GM12878 (cell line): ENCODE results near the gene NFKBIA. TPM values are rescaled to one million over a fixed set of nuclear protein-coding genes. Genes with fewer than 3 reads are reported as not detected.

Experiments
- ATAC-seq: fragments of 200-7000 bp; cut with Tn5 transposase; 3 replicates; pipeline ENCODE4 v1.9.1; 2020; ENCODE audit warnings: mild to moderate bottlenecking, moderate library complexity
- BruUV-seq: library from RNA; stranded (reverse); fragments of 400-500 nt; replicated peaks from 2 replicates; lab custom pipeline; 2021; lab: Mats Ljungman, UMichigan
- CTCF ChIA-PET: fragments of 300-600 bp; sonication (Branson Sonifier 250); formaldehyde crosslinking; extraction: SDS; loops from one replicate; lab custom pipeline; 2021; ENCODE audit warnings: inconsistent platforms; lab: Yijun Ruan, JAX
- POLR2A ChIA-PET: fragments of 350-600 bp; formaldehyde crosslinking; extraction: SDS; loops from one replicate; lab custom pipeline; 2021; ENCODE audit warnings: inconsistent platforms; lab: Charles Lee
- RAD21 ChIA-PET: fragments of 300-600 bp; sonication (Branson Sonifier 250); formaldehyde crosslinking; loops from one replicate; lab custom pipeline; 2023; ENCODE audit warnings: antibody characterized with exemption; ENCODE audit not compliant: unreplicated experiment; lab: Charles Lee
- SMC1A ChIA-PET: fragments of 300-600 bp; sonication (Branson Sonifier 250); formaldehyde crosslinking; loops from one replicate; lab custom pipeline; 2023; ENCODE audit not compliant: unreplicated experiment, uncharacterized antibody; lab: Charles Lee
- DNase-seq: peaks from one replicate; pipeline ENCODE4 v3.0.0-alpha.2; 2011; ENCODE audit warnings: low read depth, low spot score
- FAIRE-seq: peaks from 3 replicates; lab custom pipeline; 2011; peaks lifted over from hg19 to GRCh38; lab: Jason Lieb, UNC
- H2AFZ ChIP-seq: 2 replicates; pipeline ENCODE4 v1.6.0; 2011; ENCODE audit warnings: low read depth, low read length, control low read depth; ENCODE audit not compliant: control insufficient read depth
- H3K27ac ChIP-seq: 2 replicates; pipeline ENCODE4 v1.5.1; 2011; ENCODE audit warnings: control low read depth; ENCODE audit not compliant: control insufficient read depth, insufficient read depth
- H3K27me3 ChIP-seq, 2 experiments: replicated peaks in 1 of 2; 2 replicates each; pipeline versions ENCODE4 v1.6.0 to v1.6.1; 2011; ENCODE audit warnings: low read length in 1 of 2; ENCODE audit not compliant: control insufficient read depth in 2 of 2, insufficient read depth in 2 of 2
- H3K36me3 ChIP-seq, 2 experiments: 2 replicates each; pipeline ENCODE4 v1.5.1; 2011; ENCODE audit warnings: low read length in 1 of 2; ENCODE audit not compliant: control insufficient read depth in 2 of 2, insufficient read depth in 2 of 2
- H3K4me1 ChIP-seq: 2 replicates; pipeline ENCODE4 v1.6.1; 2011; ENCODE audit warnings: mild to moderate bottlenecking, low read length, moderate library complexity, mixed read lengths; ENCODE audit not compliant: control insufficient read depth, insufficient read depth
- H3K4me2 ChIP-seq: 2 replicates; pipeline ENCODE4 v1.6.0; 2011; ENCODE audit warnings: control low read depth; ENCODE audit not compliant: control insufficient read depth, insufficient read depth
- H3K4me3 ChIP-seq: fragments of 200-600 bp; sonication (generic); 2 replicates; pipeline ENCODE4 v1.5.1; 2016
- H3K79me2 ChIP-seq: 2 replicates; pipeline ENCODE4 v1.6.0; 2011; ENCODE audit warnings: low read length; ENCODE audit not compliant: control insufficient read depth, insufficient read depth
- H3K9ac ChIP-seq: 2 replicates; pipeline ENCODE4 v1.8.0; 2011; ENCODE audit warnings: low read length, control low read depth, mixed read lengths; ENCODE audit not compliant: control insufficient read depth, insufficient read depth
- H3K9me3 ChIP-seq: replicated peaks from 3 replicates; pipeline ENCODE4 v1.5.1; 2011; ENCODE audit warnings: mild to moderate bottlenecking, low read length; ENCODE audit not compliant: control insufficient read depth, insufficient read depth
- H4K20me1 ChIP-seq: 2 replicates; pipeline ENCODE4 v1.6.0; 2011; ENCODE audit not compliant: control insufficient read depth, insufficient read depth
- CHD4 ChIP-seq: fragments of 200-600 bp; sonication (generic); IDR thresholded peaks from 2 replicates; pipeline ENCODE4 v1.6.1; 2016; ENCODE audit warnings: mild to moderate bottlenecking
- E4F1 ChIP-seq: fragments of 450-650 bp; IDR thresholded peaks from 2 replicates; pipeline ENCODE4 v1.6.1; 2018; ENCODE audit warnings: borderline replicate concordance, mild to moderate bottlenecking; ENCODE audit not compliant: partially characterized antibody
- EZH2 ChIP-seq: IDR thresholded peaks from 2 replicates; pipeline ENCODE4 v1.6.1; 2012; ENCODE audit warnings: low read depth, mild to moderate bottlenecking, control low read depth, inconsistent platforms, low read length, borderline replicate concordance; ENCODE audit not compliant: control insufficient read depth
- HCFC1 ChIP-seq: fragments of 150-350 bp; IDR thresholded peaks from 2 replicates; pipeline ENCODE4 v1.6.1; 2014; ENCODE audit warnings: low read length
- JUNB ChIP-seq: IDR thresholded peaks from 2 replicates; pipeline ENCODE4 v1.6.1; 2016; ENCODE audit warnings: antibody characterized with exemption, mild to moderate bottlenecking
- KDM1A ChIP-seq: fragments of 200-600 bp; sonication (generic); IDR thresholded peaks from 2 replicates; pipeline ENCODE4 v1.6.1; 2016; ENCODE audit warnings: borderline replicate concordance
- KLF5 ChIP-seq: fragments of 450-650 bp; IDR thresholded peaks from 2 replicates; pipeline ENCODE4 v1.6.1; 2014; ENCODE audit warnings: mild to moderate bottlenecking; ENCODE audit not compliant: partially characterized antibody
- MEF2A ChIP-seq: IDR thresholded peaks from 2 replicates; pipeline ENCODE4 v1.6.1; 2011; ENCODE audit warnings: low read depth, mild to moderate bottlenecking, low read length, moderate library complexity; ENCODE audit not compliant: insufficient read depth
- MTA2 ChIP-seq: fragments of 450-650 bp; IDR thresholded peaks from 2 replicates; pipeline ENCODE4 v1.6.1; 2016; ENCODE audit warnings: low read depth, mild to moderate bottlenecking, moderate library complexity
- NR2C1 ChIP-seq: fragments of 450-650 bp; IDR thresholded peaks from 2 replicates; pipeline ENCODE4 v1.6.1; 2017; ENCODE audit warnings: antibody characterized with exemption, mild to moderate bottlenecking, moderate library complexity
- PAX8 ChIP-seq: fragments of 450-650 bp; IDR thresholded peaks from 2 replicates; pipeline ENCODE4 v1.6.1; 2017; ENCODE audit warnings: mild to moderate bottlenecking, moderate library complexity
- PRDM15 ChIP-seq: fragments of 450-650 bp; formaldehyde crosslinking; IDR thresholded peaks from 2 replicates; pipeline ENCODE4 v1.4.0; 2020; ENCODE audit warnings: mild to moderate bottlenecking, moderate library complexity
- RAD21 ChIP-seq: IDR thresholded peaks from 2 replicates; pipeline ENCODE4 v1.6.1; 2011; ENCODE audit warnings: mild to moderate bottlenecking, low read depth, low read length, moderate library complexity; ENCODE audit not compliant: insufficient read depth
- ZNF274 ChIP-seq: IDR thresholded peaks from one replicate; pipeline ENCODE4 v1.8.0; 2011; ENCODE audit not compliant: insufficient read length, insufficient read depth
- ZNF687 ChIP-seq: fragments of 450-650 bp; IDR thresholded peaks from 2 replicates; pipeline ENCODE4 v1.6.1; 2017; ENCODE audit warnings: mild to moderate bottlenecking, moderate library complexity
- WGBS: methylation state at CpG from one replicate; pipeline ENCODE4 v1.1.6; 2016; ENCODE audit warnings: low lambda C conversion rate; ENCODE audit not compliant: insufficient replicate concordance, insufficient coverage; ENCODE audit errors: missing lambda C conversion rate; 5-methylcytosine and 5-hydroxymethylcytosine counted together
- in situ Hi-C: fragments of 300-500 bp; cut with MboI; formaldehyde crosslinking; loops from 9 replicates; pipeline ENCODE4 v1.14.3; 2018; ENCODE audit warnings: mixed read lengths
- intact Hi-C: fragments of 100-400 bp; cut with micrococcal nuclease; formaldehyde crosslinking; loops from one replicate; pipeline ENCODE4 v1.14.2; 2022; ENCODE audit not compliant: unreplicated experiment
- polyA plus RNA-seq, 11 experiments: library from polyadenylated mRNA; depleted of rRNA in 4 of 11; unstranded in 6 of 11; stranded (reverse) in 5 of 11; fragments of >200 nt; fragmentation: Nextera tagmentation in 4 of 11; fragmentation: Illumina TruSeq in 1 of 11; extraction: Ambion mirVana in 4 of 11; extraction: Trizol in 1 of 11; gene quantifications; 1 replicate in 1 of 11; 2 replicates in 10 of 11; pipeline versions ENCODE4 v1.2.1 to v1.2.3, GENCODE V29; 2011 to 2016; ENCODE audit warnings: inconsistent platforms in 2 of 11, missing spikeins in 2 of 11, low read depth in 1 of 11
- total RNA-seq, 4 experiments: library from RNA; depleted of rRNA in 3 of 4; stranded (reverse); fragments of >200 nt in 3 of 4; fragmentation: Illumina TruSeq in 1 of 4; extraction: Trizol in 1 of 4; gene quantifications; 2 replicates each; pipeline versions ENCODE4 v1.2.1 to v1.2.3, GENCODE V29; 2013 to 2021

Gene NFKBIA
- total and polyA plus RNA-seq, 10 of the 15 experiments (the other 5 are each of a cell fraction or from before 2014, with no cell fraction given): 123 to 419 (median 267) TPM

- POLR2A ChIA-PET: no interaction called here
- no peak overlapping the region for H3K9ac ChIP-seq
- H2AFZ ChIP-seq: no peak overlapping the region
- H3K4me3 ChIP-seq: no peak overlapping the region
- SMC1A ChIA-PET: interaction anchor here (1.1 kb wide), 1 partner anchor 156 kb away, joined by 3 read pairs; no protein-coding TSS in a partner anchor
- DNase-seq (no peak), FAIRE-seq (no peak)
- H3K27me3 ChIP-seq: no peaks in the 10 kb centered on the region
- CTCF ChIA-PET: no interaction called here
- H4K20me1 ChIP-seq: no peaks in the 10 kb centered on the region
- RAD21 ChIA-PET: interaction anchor here (1.3 kb wide), 1 partner anchor 13 kb away, joined by 3 read pairs; no protein-coding TSS in a partner anchor
- H3K36me3 ChIP-seq: no peaks in the 10 kb centered on the region
- 64% methylated on average over 12 of the region's 12 CpGs for WGBS
- H3K27ac ChIP-seq: no peak overlapping the region
- in situ Hi-C loops: no loop called here
- TF ChIP-seq RAD21: no peak
- TF ChIP-seq CHD4: no peak
- TF ChIP-seq JUNB: no peak
- TF ChIP-seq ZNF687: no peak
- TF ChIP-seq ZNF274: no peak
- TF ChIP-seq MTA2: no peak
- no peak for TF ChIP-seq PAX8
- TF ChIP-seq KLF5: no peak
- TF ChIP-seq PRDM15 (CRISPR knock-in tag): no peak
- TF ChIP-seq EZH2: no peak
- no peak for TF ChIP-seq KDM1A
- no peak for TF ChIP-seq E4F1
- no peak for TF ChIP-seq MEF2A
- no peak for TF ChIP-seq HCFC1
- no peak for TF ChIP-seq NR2C1
- TF ChIP-seq, all 136 proteins: peak for 0
- intact Hi-C loops: no loop called here
- BruUV-seq: no TSS peak
- Histone ChIP-seq H3K4me2 (no peak overlapping the region), H3K4me1 (no peaks in the 10 kb centered on the region), H3K79me2 (no peaks in the 10 kb centered on the region), H3K9me3 (no peaks in the 10 kb centered on the region)
- ATAC-seq: no peak
Measured at GRCh38 chr14:35386673-35387125, 17.9 kb downstream of the NFKBIA start.
